Stimulated activated CD8-positive, alpha-beta memory T cell treated with anti-CD3 and anti-CD28 coated beads, Interleukin-12 subunit alpha, Interleukin-12 subunit beta, amount 100 ng/mL, for 1 hour (primary cell): Measurements from ENCODE around the gene BHLHE23.

Source experiments
- DNase-seq: peaks from one replicate; pipeline ENCODE4 v3.0.0-alpha.2; 2020; ENCODE audit warnings: low read depth

The BHLHE23 gene

DNA sequence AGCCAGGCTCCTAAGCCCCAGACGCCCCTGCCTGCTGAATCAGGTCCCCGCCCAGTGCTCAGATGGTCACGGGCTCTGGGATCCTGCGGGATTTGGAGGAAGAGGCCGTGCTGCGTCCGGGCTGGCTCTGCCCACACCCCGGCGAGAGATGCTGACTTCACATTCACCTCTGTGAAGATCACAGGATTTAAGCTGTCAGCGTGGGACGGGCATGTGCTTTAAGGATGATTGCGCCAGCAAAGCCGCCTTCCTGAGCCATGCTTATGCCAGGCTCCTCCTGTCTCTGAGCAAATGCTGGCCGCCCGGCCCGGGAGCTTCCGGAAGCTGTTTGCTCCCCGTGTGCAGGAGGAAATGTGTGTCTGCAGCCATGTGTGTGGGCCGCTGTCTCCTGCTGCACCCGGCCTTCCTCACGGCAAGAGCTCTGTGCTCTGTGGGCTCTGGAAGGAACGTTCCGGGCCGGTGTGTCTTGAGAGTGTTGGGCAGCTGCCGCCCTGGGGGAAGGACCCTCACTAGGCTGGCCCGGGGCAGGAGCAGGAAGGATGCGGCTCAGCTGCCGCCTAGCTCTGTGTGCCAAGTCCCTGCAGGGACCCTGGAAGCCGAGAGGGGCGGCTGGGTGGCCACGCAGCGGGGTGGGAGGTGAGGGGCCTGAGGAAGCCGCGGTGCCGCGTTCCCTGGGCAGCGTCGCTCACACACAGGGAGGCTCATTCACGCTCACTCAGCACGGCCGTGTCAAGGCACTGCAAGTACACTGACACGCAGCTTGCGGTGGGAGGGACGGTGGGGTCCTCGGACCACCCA, 19.0 kb upstream of the BHLHE23 start:
- no peak for DNase-seq

DNA sequence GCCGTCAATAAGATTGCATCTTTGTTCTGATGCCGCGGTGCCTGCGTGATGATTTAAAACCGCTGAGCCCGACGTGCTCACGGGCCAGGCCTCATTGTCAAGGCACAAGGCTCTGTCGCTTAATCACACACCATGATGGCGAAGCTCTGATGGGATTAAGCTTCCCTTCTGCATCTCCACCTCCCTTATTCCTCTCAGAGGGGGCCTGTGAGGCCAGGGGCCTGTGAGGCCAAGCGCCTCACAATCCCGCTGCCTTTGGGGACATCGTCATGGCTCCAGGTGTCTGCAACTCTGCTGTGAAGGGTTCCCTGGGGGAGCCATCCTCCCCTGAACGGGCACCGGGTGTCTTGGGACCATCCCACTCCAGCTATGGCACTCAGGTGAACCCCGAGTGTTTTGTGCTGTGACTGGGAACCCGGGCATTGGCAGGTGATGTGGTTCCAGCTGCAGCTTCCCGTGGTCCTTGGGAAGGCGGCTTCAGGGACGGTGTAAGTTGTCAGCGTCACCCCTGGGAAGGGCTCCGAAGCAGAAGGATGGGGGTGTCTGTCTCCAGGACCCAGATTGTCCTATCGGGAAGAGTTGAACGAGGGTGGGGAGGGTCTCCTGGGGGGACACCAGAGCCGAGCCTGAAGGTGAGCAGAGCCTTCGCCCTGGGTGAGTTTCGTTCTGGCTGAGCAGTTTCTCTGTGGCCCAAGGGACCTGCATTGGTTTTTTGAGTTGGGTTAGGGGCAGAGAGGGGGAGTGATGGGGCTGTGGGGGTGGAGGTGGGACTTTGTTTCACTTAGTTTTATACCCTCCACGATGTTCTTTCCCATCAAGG, 18.0 kb upstream of the BHLHE23 start:
- no peak for DNase-seq

DNA sequence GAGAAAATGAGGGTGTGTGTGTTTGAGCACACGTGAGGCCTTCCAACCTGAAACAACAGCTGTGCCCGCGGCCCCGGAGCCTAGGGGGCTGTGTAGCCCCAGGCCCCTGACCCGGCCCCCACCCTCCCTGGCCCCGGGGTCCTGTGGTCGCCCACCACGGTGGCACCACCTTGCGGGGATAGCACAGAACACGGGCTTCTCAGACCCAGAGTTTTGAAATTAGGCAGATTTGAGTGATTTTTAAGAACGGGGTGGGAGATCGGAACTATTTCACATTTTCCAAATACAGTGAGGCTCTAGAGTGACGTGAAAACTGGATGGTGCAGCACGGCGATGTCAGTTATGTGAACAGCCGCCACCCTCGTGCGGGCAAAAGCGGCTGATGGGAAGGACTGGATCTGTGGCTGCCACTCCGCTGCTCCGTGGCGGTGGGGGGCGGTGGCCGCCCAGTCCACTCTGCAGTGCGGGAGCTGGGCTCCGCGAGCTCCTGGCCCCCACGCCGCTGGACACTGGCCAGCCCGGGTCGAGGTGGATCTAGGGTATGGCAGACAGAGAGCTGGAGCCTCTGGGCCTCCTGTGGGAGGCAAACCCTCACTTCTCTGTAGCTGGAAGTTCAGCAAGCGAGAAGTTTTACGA, 17.3 kb upstream of the BHLHE23 start:
- DNase-seq, result no peak

DNA sequence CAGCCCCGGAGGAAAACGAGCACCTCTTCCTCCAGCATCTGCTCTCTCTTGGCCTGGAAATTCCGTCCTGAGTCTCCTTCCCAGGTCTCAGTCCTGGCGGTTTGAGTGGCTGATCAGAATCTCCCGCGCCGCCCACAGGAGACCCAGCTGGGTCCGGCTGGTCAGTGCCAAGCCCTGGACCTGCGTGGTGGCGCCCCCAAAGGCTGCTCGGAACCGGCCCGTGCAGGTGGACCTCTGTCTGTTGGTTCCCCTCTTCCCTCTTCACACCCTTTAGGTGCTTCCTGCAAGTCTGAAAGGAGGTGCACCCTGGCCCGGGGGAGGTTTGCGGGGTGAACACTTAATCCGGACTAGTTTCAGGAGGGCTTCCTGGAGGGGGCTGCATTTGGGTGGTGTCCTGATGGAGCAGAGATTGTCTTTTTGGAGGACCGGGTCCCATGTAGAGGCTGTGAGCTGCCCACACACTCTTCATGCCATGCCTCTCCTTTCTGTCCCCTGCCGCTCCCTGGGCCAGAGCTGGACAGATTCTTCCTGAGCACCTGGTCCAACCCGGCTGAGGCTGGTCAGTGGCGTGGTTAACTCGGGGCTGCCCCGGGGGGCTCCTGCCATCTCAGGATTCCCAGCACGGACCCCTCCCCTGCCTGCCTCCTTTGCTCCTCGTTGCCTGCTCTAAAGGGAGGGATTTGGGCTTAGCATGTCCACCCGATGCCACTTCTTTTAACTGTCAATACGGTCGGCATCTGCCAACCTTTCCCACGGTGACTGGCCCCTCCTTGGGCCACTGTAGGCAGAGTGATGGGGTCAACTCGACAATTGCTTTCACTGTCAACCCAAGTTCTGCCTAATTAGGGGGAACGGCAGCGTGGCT, 16.5 kb upstream of the BHLHE23 start:
- no peak for DNase-seq

DNA sequence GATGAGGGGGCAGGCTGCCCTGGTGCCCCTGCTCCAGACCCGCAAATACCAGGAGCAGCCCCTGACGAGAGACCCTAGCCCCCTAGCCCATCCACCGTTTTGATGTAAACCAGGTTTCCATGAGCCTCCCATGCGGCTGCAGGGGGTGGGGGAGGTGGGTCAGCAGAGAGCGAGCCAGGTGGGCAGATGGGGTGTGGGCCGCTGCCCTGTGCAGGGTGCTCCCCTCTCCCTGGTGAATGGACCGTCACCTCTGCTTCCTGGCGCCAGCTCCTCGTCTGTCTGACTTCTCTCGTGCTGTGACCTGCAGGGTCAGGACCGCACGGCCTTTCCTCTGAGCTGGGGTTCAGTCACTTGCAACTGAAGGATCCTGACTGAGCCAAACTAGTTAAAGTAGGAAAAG, 15.7 kb upstream of the BHLHE23 start:
- DNase-seq, result no peak

DNA sequence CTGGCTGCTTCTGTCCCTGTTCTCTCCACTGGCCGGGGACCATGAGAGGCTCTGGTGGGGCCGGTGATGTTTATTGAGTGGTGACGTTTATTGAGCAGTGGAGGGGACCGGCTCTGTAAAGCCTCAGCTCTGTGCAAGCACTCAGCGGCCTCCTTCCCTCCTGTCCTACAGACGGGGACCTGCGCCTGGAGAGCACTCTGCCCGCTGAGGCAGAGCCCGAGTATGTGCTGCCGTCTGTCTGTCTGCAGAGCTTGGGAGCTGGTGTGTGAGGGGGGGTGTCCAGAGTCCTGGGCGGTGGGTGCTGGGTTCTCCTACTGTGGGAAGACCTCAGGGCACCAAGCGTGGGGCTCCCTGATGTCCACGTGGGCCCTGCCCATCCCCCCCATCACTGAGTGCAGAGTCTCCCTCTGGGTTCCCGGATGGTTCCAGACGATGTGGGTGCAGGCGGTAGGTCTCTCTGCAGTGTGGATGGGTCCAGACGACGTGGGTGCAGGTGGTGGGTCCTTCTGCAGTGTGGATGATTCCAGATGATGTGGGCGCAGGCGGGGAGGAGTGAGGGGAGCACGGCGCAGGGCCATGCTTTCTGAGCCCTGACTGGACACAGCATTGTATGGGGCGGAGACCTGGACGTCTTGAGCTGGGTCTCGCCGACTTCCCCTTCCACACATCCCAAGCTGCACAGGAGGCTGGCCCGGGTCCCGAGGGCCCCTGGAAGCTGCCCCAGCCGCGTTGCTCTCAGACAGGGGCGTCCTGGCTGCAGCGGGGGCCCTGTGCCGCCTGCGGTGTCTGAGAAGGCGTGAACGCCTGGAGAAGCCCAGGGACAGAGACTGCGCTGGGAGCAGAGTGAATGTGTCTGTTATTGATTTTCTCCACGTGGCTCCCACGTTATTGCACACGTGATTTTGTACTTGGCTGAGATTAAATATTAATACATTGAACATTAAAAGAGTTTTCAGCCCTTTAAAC, 14.9 kb upstream of the BHLHE23 start:
- no peak for DNase-seq

DNA sequence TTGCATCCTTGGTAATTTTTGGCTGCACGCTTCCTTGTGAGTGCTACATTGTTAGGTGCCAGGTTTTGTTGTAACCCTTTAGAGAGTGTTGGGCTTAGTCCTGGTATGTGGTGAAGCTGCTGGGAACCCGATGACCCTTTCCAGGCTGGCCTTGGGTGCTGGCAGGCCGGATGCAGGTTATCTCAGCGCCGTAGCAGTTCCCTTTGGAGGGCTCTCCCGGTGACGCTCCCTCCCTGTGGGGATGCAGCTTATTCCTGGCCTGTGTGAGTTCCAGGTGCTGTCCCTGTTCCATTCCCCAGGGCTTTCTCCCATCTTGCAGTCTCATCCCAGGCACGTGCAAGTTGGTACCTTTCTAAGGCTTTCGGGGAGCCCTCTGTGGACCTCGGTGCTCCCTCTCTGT, 13.9 kb upstream of the BHLHE23 start:
- no peak for DNase-seq

DNA sequence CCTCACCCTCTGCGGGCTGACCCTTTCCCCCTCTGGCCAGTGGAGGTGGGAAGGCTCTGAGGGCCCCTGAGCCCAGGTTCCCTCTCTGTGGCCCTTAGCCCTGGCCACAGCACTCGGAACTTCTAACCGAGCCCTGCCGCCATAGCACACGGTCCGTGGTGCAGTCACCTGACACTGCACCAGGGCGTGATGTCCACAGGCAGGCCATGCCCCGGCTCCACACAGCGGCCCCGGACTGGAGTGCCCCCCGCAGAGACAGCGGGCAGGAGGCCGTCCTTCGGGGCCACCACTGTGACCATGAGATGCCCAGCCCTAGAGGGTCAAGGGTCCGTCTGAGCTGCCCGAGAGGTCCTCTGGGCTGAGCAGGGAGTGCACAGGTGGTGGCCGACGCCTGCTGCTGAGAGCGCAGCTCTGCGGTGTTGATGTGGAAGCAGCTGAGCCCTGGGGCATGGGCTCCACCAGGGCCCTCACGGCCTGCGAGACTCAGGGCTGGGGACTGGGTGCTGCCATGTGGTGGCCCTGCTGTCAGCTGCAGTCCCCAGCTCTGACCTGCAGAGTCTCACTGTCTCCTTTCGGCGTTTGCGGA, 11.2 kb upstream of the BHLHE23 start:
- no peak for DNase-seq

DNA sequence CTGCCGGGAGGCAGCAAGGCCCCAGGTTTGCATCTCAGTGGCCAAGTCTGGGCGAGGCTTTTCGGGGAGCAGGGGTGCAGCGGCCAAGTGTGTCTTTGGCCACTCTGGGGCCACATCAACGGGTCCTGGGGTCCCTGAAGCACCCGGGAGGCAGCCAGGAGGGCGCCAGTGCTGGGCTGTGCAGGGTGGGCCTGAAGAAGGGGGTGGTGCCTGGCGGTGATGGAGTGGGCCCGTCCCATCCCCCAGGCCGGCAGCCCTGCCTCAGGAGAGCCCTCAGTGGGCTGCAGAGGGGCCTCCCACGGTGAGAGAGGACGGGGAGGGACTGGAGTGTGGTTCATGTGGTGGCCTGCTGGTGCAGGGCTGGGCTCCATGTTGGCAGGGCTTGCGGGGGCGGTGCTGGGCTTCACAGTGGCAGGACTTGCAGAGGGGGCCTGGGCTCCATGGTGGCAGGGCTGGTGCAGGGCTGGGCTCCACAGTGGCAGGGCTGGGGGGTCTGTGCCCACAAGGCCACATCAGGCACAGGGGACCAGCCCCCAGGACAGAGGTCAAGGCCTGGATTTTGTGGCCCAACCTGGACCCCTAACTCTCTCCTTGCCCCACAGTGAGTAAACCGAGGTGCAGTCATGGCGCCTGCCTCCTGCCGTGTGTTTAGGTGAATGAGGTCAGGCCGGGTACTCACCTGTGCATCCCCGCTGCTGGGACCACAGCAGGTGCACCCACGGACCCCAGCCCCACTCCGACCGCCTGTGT, 10.5 kb upstream of the BHLHE23 start:
- no peak for DNase-seq

DNA sequence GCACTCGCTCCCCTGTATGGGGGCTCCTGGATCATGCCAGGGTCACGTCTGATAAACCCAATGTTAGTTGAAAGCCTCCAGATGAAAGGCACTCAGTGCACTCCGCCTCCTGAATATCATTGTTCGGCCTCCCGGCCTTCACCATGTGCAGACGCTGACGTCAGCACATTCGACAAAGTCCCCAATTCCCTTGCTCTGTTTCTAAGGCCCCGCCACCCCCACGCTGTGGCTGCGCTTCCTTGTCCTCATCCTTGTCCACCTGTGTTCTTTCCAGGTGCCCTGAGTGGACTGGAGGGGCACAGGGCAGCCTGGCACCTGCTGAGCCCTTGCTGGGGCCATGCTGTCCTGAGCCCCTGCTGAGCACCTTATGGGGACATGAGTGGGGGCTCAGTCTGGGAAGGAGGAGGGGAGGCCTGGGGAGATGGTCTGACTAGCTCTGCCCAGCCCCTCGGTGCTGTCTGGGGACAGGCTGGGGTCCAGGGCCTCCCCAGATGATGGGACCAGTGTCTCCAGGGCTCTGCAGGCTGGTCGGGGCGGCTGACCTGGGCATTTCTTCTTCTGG, 9.8 kb upstream of the BHLHE23 start:
- DNase-seq, result no peak

DNA sequence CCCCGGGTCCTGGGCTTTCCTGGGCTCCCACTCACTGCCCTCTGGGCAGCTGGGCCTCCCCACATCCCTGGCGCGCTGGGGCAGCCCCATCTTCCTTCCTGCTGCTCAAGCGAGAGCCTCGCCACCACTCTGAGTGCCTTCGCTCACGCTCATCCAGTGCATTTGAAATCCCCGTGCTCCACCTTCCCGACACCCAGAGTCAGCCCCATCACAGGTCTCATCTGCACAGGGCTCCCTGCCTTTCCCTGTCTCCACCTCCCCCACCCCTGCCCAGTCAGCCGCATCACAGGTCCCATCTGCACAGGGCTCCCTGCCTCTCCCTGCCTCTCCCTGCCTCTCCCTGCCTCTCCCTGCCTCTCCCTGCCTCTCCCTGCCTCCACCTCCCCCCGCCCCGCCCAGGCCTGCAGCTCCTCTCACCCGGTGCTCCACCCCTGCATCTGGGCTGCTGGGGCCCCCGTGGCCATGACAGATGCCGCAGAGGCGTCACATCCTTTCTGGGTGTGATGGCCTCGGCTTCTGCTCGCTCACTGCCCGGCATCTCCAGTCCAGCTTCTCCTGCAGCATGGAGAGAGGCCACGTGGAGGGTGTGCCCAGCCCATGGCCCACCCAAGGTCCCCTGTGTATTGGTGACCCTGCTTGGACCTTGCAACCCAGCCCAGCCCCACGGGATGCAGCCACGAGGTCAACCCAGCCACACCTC, 9.0 kb upstream of the BHLHE23 start:
- DNase-seq, result no peak

DNA sequence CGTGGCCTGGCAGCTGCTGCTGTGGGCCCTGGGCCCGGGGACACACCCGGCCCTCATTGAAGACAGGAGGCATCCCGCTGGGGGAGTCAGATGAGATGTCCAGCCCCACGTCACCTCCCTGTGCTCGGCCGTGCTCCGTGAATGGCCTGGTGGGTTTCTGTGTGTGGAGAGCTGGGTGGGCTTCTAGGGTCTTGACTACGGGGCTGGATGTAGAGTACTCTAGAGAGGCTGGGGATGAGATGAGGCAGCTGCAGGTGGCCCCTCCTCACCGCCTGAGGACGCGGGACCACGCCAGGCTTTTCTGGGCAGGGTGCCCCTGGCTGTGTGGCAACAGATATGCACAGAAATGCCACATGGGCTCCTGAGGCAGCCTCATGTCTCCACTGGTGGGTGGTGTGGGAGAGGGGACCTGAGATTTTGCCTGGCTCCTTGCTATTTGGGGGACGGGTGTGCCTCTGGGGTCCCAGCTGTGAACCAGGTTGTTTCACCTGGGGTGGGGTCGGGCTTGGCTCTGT, 8.4 kb upstream of the BHLHE23 start:
- DNase-seq, result no peak

DNA sequence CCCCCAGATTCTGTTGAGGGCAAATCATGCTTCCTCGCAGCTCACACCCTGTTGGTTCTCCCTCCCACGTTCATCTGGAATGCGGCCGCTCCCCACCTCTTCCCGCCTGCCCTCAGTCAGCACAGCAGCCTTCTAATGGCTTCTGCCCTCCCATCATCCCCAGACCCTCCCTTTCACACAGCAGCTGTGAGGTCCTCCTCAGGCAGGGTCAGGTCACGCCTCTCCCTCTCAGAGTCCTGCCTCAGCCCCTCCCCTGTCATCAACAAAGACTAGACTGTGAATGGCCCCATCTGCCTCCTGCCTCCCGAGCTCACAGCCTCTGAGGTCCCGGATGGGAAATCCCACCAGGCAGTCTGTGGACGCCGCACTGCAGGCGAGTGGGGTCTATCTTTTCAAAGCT, 7.9 kb upstream of the BHLHE23 start:
- DNase-seq, result no peak

DNA sequence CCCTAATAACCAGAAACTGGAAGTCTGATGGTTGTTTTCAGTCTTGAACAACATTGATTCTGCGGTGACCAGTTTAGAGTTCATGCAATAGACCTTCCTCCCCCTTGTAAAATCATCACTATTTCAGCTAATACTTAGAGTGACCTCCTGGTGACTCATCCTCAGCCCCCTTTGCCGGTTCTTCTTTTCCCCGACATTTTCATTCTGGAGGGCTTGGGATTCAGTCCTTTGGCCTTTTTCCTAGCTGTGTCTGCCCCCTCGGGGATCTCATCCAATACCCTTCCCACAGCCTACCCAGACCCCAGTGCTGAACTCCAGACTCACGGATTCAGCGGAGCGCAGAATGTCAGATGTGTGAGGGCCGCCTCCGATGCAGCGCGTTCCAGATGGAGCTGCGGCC, 7.5 kb upstream of the BHLHE23 start:
- no peak for DNase-seq

DNA sequence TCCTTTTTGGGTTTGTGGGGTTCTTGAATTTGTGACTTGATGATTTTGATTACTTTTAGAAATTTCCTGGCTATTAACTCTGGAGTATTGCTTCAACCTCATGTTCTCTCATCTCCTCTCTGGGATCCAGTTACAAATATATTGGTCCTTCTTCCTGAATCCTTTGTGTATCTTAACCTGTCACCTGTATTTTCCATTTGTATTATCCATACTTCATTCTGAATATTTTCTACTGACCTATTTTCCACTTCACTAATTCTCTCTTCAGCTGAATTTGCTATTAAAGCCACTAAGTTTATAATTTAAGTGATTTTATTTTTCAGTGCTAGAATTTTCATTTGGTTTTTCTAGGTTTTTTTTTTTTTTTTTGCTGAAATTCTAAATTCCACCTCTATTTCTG, 6.4 kb upstream of the BHLHE23 start:
- no peak for DNase-seq

DNA sequence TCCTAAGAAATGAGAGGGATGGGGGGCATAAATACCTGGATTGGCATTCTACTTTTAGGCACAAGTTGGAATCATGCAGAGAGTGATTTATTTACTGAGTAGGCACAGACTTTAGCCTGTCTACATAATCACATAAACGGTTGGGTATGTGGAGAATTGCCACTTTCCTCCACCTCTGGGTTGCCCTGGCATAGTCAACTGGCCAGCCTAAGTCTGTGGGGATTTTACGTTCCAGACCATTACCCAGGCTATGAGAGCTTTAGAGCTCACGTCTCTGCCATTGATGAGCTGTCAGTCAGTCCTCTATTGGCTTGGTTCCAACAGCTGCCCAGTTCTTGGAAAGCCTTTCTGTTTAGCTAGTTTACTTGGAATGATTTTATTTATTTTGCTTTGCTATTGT, 5.0 kb upstream of the BHLHE23 start:
- DNase-seq, result no peak

DNA sequence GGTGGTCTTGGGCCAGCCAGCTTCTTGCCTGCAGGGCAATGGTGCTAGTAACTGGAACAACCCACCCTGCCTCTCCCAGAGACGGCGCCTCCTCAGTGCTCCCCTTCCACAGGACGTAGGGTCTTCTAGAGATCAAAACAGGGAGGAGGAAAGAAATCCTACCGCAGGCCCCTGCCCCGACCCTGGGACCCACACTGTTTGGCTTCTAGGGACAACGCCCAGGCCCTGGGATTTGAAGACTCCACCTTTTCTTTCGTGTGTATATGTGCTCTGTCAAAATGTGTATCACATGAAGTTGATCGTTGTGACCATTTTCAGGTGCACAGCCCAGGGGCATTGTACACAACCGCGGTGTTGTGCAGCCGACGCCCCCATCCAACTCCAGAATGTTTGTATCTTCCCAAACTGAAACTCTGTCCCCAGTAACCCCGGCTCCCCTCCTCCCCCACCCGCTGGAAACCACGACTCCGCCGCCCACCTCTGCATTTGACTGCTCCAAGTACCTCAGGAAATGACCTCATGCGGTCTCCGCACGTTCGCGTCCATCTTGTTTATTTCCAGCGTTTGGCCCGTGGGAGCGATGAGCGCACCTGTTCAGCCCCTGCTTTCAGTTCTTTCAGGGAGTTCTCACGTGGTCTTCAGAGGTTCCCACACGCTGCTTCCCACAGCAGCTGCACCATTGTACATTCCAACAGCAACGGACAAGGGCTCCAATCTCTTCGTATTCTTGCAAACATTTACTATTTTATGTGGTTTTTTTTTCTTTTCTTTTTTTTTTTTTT, 3.4 kb upstream of the BHLHE23 start:
- peak; percentile 59 for DNase-seq
